Suppressor macrophage (primary cell): ENCODE results near the gene P4HA1.
"Not testable (repeated sequence)": the region's sequence is repeated elsewhere in the genome, so short reads cannot be mapped to it uniquely, and the experiment has no call there.

Source experiments
- DNase-seq, 4 experiments: peaks; one replicate each; pipeline ENCODE4 v3.0.0-alpha.2; 2020 to 2022
- total RNA-seq, 17 experiments: gene quantifications; one replicate each; lab custom pipeline; 2026; ENCODE audit warnings: mixed read lengths in 6 of 17, inconsistent platforms in 3 of 17; lab: John Stamatoyannopoulos, UW

The P4HA1 gene
- total RNA-seq: 92.0 to 170 (median 122) reads per million in 17 experiments

GRCh38 chr10:73096449-73097304 lies at the start of gene P4HA1:
P4HA1 (minus strand) TSS chr10:73096866; CDS start chr10:73074883, 21,983 bp downstream.
- peak; percentile 99 to 100 (median 100) for DNase-seq

GRCh38 chr10:73141603-73142002 lies 44.9 kb upstream of the P4HA1 start:
- DNase-seq: no peak

GRCh38 chr10:73139251-73139650 lies 42.6 kb upstream of the P4HA1 start:
- no peak for DNase-seq

GRCh38 chr10:73136627-73137026 lies 40.0 kb upstream of the P4HA1 start:
- no peak for DNase-seq

- no peak for DNase-seq
Measured at GRCh38 chr10:73134727-73135126, 38.1 kb upstream of the P4HA1 start.

GRCh38 chr10:73131913-73132686 lies 35.4 kb upstream of the P4HA1 start:
- no peak for DNase-seq

- DNase-seq: no peak
Measured at GRCh38 chr10:73131301-73131700, 34.6 kb upstream of the P4HA1 start.

- DNase-seq: no peak
Measured at GRCh38 chr10:73126343-73126742, 29.7 kb upstream of the P4HA1 start.

- DNase-seq: no peak
Measured at GRCh38 chr10:73119952-73120351, 23.3 kb upstream of the P4HA1 start.

GRCh38 chr10:73119457-73119856 lies 22.8 kb upstream of the P4HA1 start:
- no peak for DNase-seq

- DNase-seq: peak in 2 of 4 experiments; percentile 18 to 22
Measured at GRCh38 chr10:73117976-73118743, 21.5 kb upstream of the P4HA1 start.

GRCh38 chr10:73116017-73116416 lies 19.4 kb upstream of the P4HA1 start:
- DNase-seq: no peak

- DNase-seq: peak in 2 of 4 experiments; percentile 52 to 53
Measured at GRCh38 chr10:73113551-73113950, 16.9 kb upstream of the P4HA1 start.

GRCh38 chr10:73112032-73112431 lies 15.4 kb upstream of the P4HA1 start:
- DNase-seq: not testable (repeated sequence)

GRCh38 chr10:73110345-73110849 lies 13.7 kb upstream of the P4HA1 start, which contains the start of gene NUDT13:
NUDT13 (plus strand) TSS chr10:73110455; CDS start chr10:73114366, 3,911 bp downstream.
- peak; percentile 84 to 92 (median 89) for DNase-seq

GRCh38 chr10:73109248-73109652 lies 12.6 kb upstream of the P4HA1 start:
- DNase-seq: not testable (repeated sequence)

- no peak for DNase-seq
Measured at GRCh38 chr10:73106301-73106700, 9.6 kb upstream of the P4HA1 start.

- no peak for DNase-seq
Measured at GRCh38 chr10:73099141-73099540, 2.5 kb upstream of the P4HA1 start.

- DNase-seq: no peak
Measured at GRCh38 chr10:73097305-73097670, 622 bp upstream of the P4HA1 start.

- DNase-seq: peak; percentile 72 to 83 (median 76)
Measured at GRCh38 chr10:73096041-73096448, 621 bp downstream of the P4HA1 start.

GRCh38 chr10:73095481-73096021 lies 1.1 kb downstream of the P4HA1 start:
- DNase-seq: peak; percentile 61 to 81 (median 70)

GRCh38 chr10:73094986-73095480 lies 1.6 kb downstream of the P4HA1 start:
- no peak for DNase-seq
